Retinal pigment epithelial cell (primary cell): ENCODE measurements around the gene UROS.

ENCODE experiments used
- DNase-seq: peaks from one replicate; pipeline ENCODE4 v3.0.0-alpha.2; 2010; ENCODE audit warnings: low read depth
- H3K4me3 ChIP-seq: 2 replicates; pipeline ENCODE4 v1.5.1; 2011; ENCODE audit warnings: mild to moderate bottlenecking, low read length, control low read depth, moderate library complexity
- CTCF ChIP-seq: conservative IDR thresholded peaks from 2 replicates; pipeline ENCODE4 v1.5.1; 2011; ENCODE audit warnings: low read depth, low read length, control low read depth, inconsistent platforms

Gene UROS

GRCh38 chr10:125782054-125782453 is 41.0 kb downstream of the UROS start:
- no peak overlapping the region for H3K4me3 ChIP-seq
- TF ChIP-seq CTCF, result no peak
- DNase-seq, result no peak

DNA sequence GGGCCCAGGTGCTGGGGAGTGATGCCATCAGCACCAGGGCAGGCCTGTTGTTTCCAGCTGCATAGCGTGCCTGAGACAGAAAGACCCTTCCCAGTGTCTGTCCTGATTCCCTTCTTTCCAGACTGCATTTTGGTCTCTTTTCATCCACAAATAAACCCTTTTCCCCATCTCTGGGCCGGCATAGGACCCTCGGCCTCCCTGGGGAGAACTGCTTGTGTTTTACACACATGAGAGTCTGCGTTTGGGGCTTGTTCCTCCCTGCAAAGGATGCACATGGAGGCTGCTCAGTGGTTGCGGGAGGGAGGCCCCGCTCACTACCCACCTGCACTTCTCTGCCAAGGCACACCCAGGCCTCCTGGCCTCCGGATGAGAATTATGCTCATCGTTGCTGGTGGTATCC is 41.7 kb downstream of the UROS start:
- no peak overlapping the region for H3K4me3 ChIP-seq
- DNase-seq, result no peak
- no peak for TF ChIP-seq CTCF

- DNase-seq, result no peak
- no peak overlapping the region for H3K4me3 ChIP-seq
- TF ChIP-seq CTCF, result no peak
These were observed 43.4 kb downstream of the UROS start for GRCh38 chr10:125779403-125780327.

- no peak overlapping the region for H3K4me3 ChIP-seq
- DNase-seq, result no peak
- no peak for TF ChIP-seq CTCF
These were observed 44.5 kb downstream of the UROS start for GRCh38 chr10:125778556-125778955.

- no peak for TF ChIP-seq CTCF
- H3K4me3 ChIP-seq, result no peak overlapping the region
- no peak for DNase-seq
These were observed 45.3 kb downstream of the UROS start for GRCh38 chr10:125777806-125778205.

DNA sequence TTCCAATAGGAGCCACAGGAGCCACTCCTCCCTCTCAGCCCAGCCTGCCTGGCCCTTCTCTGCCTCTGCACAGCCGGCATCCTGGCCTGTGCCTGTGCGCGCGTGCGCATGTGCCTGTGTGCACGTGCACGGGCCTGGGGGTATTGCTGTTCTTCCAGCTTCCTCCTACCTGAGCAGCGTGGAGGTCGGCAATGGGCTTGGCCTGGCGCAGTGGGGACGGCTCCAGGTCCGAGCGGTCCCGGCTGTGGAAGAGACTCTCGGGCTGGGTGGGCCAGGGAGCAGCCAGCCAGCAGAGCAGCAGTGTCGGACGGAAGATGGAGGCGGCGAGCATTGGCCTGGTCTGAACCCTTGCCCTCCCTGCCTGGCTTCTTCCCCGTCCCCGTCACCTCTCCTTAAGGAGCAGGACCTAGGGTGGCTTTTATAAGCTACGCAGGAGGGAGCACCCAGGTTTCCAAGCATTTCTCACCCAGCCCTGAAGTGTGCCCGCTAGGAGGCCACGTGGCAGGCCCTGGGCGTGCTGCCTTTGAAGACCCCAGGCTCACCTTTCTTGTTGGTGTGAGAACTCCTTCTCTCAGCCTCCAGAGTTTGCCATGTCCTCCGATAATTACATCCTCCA is 47.5 kb downstream of the UROS start, which contains the start of gene MMP21:
MMP21 (minus strand) TSS at position 331 of the 616 bp plus-strand sequence; CDS start at position 331, 0 bp downstream.
- no peak for TF ChIP-seq CTCF
- no peak within 1 kb of the TSS for H3K4me3 ChIP-seq
- DNase-seq, result no peak
